Astrocyte (in vitro differentiated cells and primary cell): ENCODE measurements around the gene ZNF519. TPM values are rescaled to one million over a fixed set of nuclear protein-coding genes. Genes with fewer than 3 reads are reported as not detected.
"Not testable (repeated sequence)": the region's sequence is repeated elsewhere in the genome, so short reads cannot be mapped to it uniquely, and the experiment has no call there.

Experiments
- DNase-seq: peaks from one replicate; pipeline ENCODE4 v3.0.0-alpha.2; 2010; ENCODE audit warnings: low read depth
- FAIRE-seq: peaks from 2 replicates; lab custom pipeline; 2011; peaks lifted over from hg19 to GRCh38; lab: Jason Lieb, UNC
- H2AFZ ChIP-seq: 2 replicates; pipeline ENCODE4 v1.6.0; 2012; ENCODE audit warnings: low read depth, low read length, inconsistent platforms
- H3K27ac ChIP-seq: 2 replicates; pipeline ENCODE4 v1.5.1; 2011; ENCODE audit warnings: low read depth, low read length, inconsistent platforms
- H3K27me3 ChIP-seq: 2 replicates; pipeline ENCODE4 v1.6.0; 2011; ENCODE audit warnings: low read length, inconsistent platforms; ENCODE audit not compliant: insufficient read depth
- H3K36me3 ChIP-seq: 2 replicates; pipeline ENCODE4 v1.5.1; 2011; ENCODE audit warnings: low read length, inconsistent platforms; ENCODE audit not compliant: insufficient read depth
- H3K4me1 ChIP-seq: 2 replicates; pipeline ENCODE4 v1.5.1; 2011; ENCODE audit warnings: low read length, inconsistent platforms; ENCODE audit not compliant: insufficient read depth
- H3K4me2 ChIP-seq: 2 replicates; pipeline ENCODE4 v1.6.0; 2012; ENCODE audit warnings: low read length, inconsistent platforms
- H3K4me3 ChIP-seq: 2 replicates; pipeline ENCODE4 v1.5.1; 2011; ENCODE audit warnings: low read depth, mild to moderate bottlenecking, low read length, inconsistent platforms; ENCODE audit not compliant: insufficient read depth
- H3K79me2 ChIP-seq: 2 replicates; pipeline ENCODE4 v1.6.0; 2012; ENCODE audit warnings: mild to moderate bottlenecking, low read length, inconsistent platforms; ENCODE audit not compliant: insufficient read depth
- H3K9ac ChIP-seq: 2 replicates; pipeline ENCODE4 v1.6.0; 2012; ENCODE audit warnings: mild to moderate bottlenecking, low read length, inconsistent platforms
- H3K9me3 ChIP-seq: 2 replicates; pipeline ENCODE4 v1.5.1; 2012; ENCODE audit warnings: low read depth, mild to moderate bottlenecking, low read length, inconsistent platforms; ENCODE audit not compliant: insufficient read depth
- H4K20me1 ChIP-seq: 2 replicates; pipeline ENCODE4 v1.6.0; 2012; ENCODE audit warnings: low read length, inconsistent platforms; ENCODE audit not compliant: insufficient read depth
- H3K27ac Mint-ChIP-seq: one replicate; pipeline ENCODE4 v1.8.0; 2021; ENCODE audit warnings: mild to moderate bottlenecking, mixed read lengths; ENCODE audit not compliant: unreplicated experiment
- H3K27me3 Mint-ChIP-seq: one replicate; pipeline ENCODE4 v1.8.0; 2021; ENCODE audit warnings: low read depth, mixed read lengths; ENCODE audit not compliant: unreplicated experiment
- H3K36me3 Mint-ChIP-seq: one replicate; pipeline ENCODE4 v1.8.0; 2021; ENCODE audit warnings: low read depth, mixed read lengths; ENCODE audit not compliant: unreplicated experiment
- H3K4me1 Mint-ChIP-seq: one replicate; pipeline ENCODE4 v1.8.0; 2021; ENCODE audit warnings: low read depth, mixed read lengths; ENCODE audit not compliant: unreplicated experiment
- H3K4me3 Mint-ChIP-seq: one replicate; pipeline ENCODE4 v1.8.0; 2021; ENCODE audit warnings: mild to moderate bottlenecking, moderate library complexity, mixed read lengths; ENCODE audit not compliant: unreplicated experiment
- H3K9me3 Mint-ChIP-seq: one replicate; pipeline ENCODE4 v1.8.0; 2021; ENCODE audit warnings: mild to moderate bottlenecking, mixed read lengths; ENCODE audit not compliant: unreplicated experiment
- total RNA-seq: library from RNA; stranded (reverse); gene quantifications from 2 replicates; pipeline ENCODE4 v1.2.1, GENCODE V29; 2021

Gene ZNF519
- total RNA-seq, 1 donor from 2014 or later = 7.7 TPM

GRCh38 chr18:14171301-14172141 lies 39.3 kb upstream of the ZNF519 start:
- not testable (repeated sequence) for H3K9ac ChIP-seq, H3K4me3 Mint-ChIP-seq, H3K9me3 Mint-ChIP-seq, H3K27ac ChIP-seq, H3K4me2 ChIP-seq, H3K4me1 ChIP-seq, H3K27ac Mint-ChIP-seq, H4K20me1 ChIP-seq, H3K27me3 ChIP-seq, H3K36me3 Mint-ChIP-seq, H3K27me3 Mint-ChIP-seq, H3K36me3 ChIP-seq, DNase-seq, H3K4me3 ChIP-seq, H3K9me3 ChIP-seq, H3K79me2 ChIP-seq, H2AFZ ChIP-seq, FAIRE-seq, H3K4me1 Mint-ChIP-seq

- not testable (repeated sequence) for H3K27me3 ChIP-seq, H3K27me3 Mint-ChIP-seq, H3K4me1 ChIP-seq, H3K4me1 Mint-ChIP-seq, H3K4me2 ChIP-seq, H3K27ac ChIP-seq, H3K27ac Mint-ChIP-seq, H3K79me2 ChIP-seq, H3K36me3 ChIP-seq, H2AFZ ChIP-seq, FAIRE-seq, DNase-seq, H3K9me3 ChIP-seq, H3K36me3 Mint-ChIP-seq, H4K20me1 ChIP-seq, H3K9me3 Mint-ChIP-seq, H3K9ac ChIP-seq, H3K4me3 Mint-ChIP-seq, H3K4me3 ChIP-seq
These were observed 38.3 kb upstream of the ZNF519 start for GRCh38 chr18:14170367-14171036.

GRCh38 chr18:14162915-14163314 lies 30.7 kb upstream of the ZNF519 start:
- not testable (repeated sequence) for H3K4me2 ChIP-seq, H3K27me3 Mint-ChIP-seq, H3K27me3 ChIP-seq, H3K27ac Mint-ChIP-seq, H3K27ac ChIP-seq, H3K4me1 Mint-ChIP-seq, H3K36me3 ChIP-seq, H3K36me3 Mint-ChIP-seq, H3K79me2 ChIP-seq, FAIRE-seq, H3K9ac ChIP-seq, H3K9me3 ChIP-seq, H3K4me3 ChIP-seq, H2AFZ ChIP-seq, H3K9me3 Mint-ChIP-seq, H4K20me1 ChIP-seq, DNase-seq, H3K4me3 Mint-ChIP-seq, H3K4me1 ChIP-seq

- H3K4me1 ChIP-seq, H3K9me3 ChIP-seq, H3K4me1 Mint-ChIP-seq, H2AFZ ChIP-seq, H3K27me3 Mint-ChIP-seq, H3K4me2 ChIP-seq, H3K9ac ChIP-seq, H3K9me3 Mint-ChIP-seq, H3K4me3 Mint-ChIP-seq, H3K4me3 ChIP-seq, H3K27ac Mint-ChIP-seq, H4K20me1 ChIP-seq, FAIRE-seq, H3K27ac ChIP-seq, H3K36me3 ChIP-seq, H3K27me3 ChIP-seq, H3K36me3 Mint-ChIP-seq, H3K79me2 ChIP-seq, DNase-seq: not testable (repeated sequence)
These were observed 19.4 kb upstream of the ZNF519 start for GRCh38 chr18:14151564-14152113.

- not testable (repeated sequence) for H3K36me3 Mint-ChIP-seq, FAIRE-seq, DNase-seq
These were observed 18.5 kb upstream of the ZNF519 start for GRCh38 chr18:14150766-14151165.

More at GRCh38 chr18:14150766-14151165, 18.5 kb upstream of the ZNF519 start:
- H3K27ac Mint-ChIP-seq, H3K4me1 ChIP-seq, H3K9me3 Mint-ChIP-seq, H3K9ac ChIP-seq, H3K27me3 ChIP-seq, H3K27ac ChIP-seq, H4K20me1 ChIP-seq, H3K27me3 Mint-ChIP-seq, H3K9me3 ChIP-seq, H3K4me3 ChIP-seq, H3K36me3 ChIP-seq, H3K4me1 Mint-ChIP-seq, H3K4me3 Mint-ChIP-seq, H3K79me2 ChIP-seq, H2AFZ ChIP-seq, H3K4me2 ChIP-seq: not testable (repeated sequence)
